ENCODE results near the gene DVL2.

DNA sequence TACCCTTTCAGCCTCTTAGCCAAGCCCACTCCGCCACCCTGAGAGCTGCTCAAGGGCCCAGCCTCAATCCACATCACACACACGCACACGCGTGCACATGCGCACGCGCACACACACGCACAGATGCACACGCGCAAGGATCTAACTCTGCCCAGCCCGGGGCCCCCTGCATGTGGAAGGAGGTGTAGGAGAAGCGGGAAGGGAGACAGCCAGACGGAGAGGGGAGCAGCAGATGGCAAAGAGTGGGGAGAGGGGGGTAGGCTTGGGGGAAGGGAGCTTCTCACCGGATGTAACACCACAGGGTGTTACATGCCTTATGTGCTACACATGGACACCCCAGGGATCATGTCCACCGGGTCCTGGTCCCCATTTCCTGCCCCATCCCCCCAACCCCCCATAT is 30.0 kb downstream of the DVL2 start:
- TF ChIP-seq, protein P1, sequence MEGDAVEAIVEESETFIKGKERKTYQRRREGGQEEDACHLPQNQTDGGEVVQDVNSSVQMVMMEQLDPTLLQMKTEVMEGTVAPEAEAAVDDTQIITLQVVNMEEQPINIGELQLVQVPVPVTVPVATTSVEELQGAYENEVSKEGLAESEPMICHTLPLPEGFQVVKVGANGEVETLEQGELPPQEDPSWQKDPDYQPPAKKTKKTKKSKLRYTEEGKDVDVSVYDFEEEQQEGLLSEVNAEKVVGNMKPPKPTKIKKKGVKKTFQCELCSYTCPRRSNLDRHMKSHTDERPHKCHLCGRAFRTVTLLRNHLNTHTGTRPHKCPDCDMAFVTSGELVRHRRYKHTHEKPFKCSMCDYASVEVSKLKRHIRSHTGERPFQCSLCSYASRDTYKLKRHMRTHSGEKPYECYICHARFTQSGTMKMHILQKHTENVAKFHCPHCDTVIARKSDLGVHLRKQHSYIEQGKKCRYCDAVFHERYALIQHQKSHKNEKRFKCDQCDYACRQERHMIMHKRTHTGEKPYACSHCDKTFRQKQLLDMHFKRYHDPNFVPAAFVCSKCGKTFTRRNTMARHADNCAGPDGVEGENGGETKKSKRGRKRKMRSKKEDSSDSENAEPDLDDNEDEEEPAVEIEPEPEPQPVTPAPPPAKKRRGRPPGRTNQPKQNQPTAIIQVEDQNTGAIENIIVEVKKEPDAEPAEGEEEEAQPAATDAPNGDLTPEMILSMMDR (IDR thresholded peaks at IDR 0.05; ENCODE audit: insufficient read depth, low read length, poor library complexity, severe bottlenecking), result no peak
- no peak for TF ChIP-seq EZH2phosphoT487 (conservative IDR thresholded peaks at IDR 0.05; ENCODE audit: low read length)
